WI38 (cell line): Measurements from ENCODE around the gene DRAM2.
"Not testable (repeated sequence)": the region's sequence is repeated elsewhere in the genome, so short reads cannot be mapped to it uniquely, and the experiment has no call there.

Source experiments
- H3K4me3 ChIP-seq: 2 replicates; pipeline ENCODE4 v1.5.1; 2011; ENCODE audit warnings: low read depth, mild to moderate bottlenecking, control low read depth, low read length
- TF ChIP-seq, protein P1 (sequence below): IDR thresholded peaks from 2 replicates; pipeline ENCODE4 v1.5.1; 2012; ENCODE audit warnings: low read depth, mild to moderate bottlenecking, control low read depth, low read length

The DRAM2 gene

DNA sequence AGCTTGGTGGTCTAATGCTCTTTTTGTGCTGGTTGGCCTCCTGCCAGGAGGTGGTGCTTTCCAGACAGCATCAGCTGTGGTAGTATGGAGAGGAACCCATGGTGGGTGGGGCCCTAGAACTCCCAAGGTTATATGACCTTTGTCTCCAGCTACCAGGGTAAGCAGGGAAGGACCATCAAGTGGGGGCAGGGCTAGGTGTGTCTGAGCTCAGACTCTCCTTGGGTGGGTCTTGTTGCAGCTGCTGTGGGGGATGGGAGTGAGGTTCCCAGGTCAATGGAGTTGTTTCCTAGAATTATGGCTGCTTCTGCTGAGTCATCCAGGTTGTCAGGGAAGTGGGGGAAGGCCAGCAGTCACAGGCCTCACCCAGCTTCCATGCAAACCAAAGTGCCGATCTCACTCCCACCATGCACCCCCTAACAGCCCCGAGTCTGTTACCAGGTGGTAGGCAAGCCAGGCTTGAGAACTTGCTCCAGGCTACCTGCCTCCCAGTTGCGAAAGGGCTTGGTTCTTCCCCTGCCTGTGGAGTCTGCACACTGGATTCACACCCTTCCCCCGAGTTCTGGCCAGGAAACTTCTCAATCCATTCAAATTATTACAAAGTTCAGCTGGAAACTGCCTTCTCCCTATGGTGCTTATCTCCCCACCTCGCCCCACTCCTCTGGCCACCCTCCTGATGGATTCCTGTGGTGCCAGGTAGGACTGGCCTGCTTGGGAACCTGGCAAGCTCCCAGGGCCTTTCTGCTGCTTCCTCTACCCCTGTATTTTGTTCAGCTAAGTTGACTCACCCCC, 37.8 kb downstream of the DRAM2 start:
- no peak overlapping the region for H3K4me3 ChIP-seq
- TF ChIP-seq, protein P1, sequence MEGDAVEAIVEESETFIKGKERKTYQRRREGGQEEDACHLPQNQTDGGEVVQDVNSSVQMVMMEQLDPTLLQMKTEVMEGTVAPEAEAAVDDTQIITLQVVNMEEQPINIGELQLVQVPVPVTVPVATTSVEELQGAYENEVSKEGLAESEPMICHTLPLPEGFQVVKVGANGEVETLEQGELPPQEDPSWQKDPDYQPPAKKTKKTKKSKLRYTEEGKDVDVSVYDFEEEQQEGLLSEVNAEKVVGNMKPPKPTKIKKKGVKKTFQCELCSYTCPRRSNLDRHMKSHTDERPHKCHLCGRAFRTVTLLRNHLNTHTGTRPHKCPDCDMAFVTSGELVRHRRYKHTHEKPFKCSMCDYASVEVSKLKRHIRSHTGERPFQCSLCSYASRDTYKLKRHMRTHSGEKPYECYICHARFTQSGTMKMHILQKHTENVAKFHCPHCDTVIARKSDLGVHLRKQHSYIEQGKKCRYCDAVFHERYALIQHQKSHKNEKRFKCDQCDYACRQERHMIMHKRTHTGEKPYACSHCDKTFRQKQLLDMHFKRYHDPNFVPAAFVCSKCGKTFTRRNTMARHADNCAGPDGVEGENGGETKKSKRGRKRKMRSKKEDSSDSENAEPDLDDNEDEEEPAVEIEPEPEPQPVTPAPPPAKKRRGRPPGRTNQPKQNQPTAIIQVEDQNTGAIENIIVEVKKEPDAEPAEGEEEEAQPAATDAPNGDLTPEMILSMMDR, result no peak

DNA sequence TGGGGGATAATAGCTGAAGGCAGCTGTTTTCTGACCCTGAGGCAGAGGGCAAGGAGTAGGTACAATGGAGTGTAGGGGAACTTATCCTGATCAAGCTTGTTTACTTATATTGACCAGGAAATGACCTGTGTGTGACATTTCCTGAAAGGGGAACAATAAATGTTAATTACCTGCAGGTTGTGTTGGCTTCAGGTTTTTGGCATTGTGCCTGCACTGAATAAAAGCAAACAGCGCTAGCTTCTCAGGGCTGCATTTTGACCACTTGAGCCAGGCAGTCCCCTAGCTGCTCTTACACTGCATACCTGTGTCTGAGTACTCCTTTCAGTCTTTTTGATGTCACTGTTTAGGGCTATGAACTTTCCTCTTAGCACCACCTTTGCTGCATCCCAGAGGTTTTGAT, 40.6 kb downstream of the DRAM2 start:
- no peak overlapping the region for H3K4me3 ChIP-seq
- TF ChIP-seq, protein P1, result no peak

DNA sequence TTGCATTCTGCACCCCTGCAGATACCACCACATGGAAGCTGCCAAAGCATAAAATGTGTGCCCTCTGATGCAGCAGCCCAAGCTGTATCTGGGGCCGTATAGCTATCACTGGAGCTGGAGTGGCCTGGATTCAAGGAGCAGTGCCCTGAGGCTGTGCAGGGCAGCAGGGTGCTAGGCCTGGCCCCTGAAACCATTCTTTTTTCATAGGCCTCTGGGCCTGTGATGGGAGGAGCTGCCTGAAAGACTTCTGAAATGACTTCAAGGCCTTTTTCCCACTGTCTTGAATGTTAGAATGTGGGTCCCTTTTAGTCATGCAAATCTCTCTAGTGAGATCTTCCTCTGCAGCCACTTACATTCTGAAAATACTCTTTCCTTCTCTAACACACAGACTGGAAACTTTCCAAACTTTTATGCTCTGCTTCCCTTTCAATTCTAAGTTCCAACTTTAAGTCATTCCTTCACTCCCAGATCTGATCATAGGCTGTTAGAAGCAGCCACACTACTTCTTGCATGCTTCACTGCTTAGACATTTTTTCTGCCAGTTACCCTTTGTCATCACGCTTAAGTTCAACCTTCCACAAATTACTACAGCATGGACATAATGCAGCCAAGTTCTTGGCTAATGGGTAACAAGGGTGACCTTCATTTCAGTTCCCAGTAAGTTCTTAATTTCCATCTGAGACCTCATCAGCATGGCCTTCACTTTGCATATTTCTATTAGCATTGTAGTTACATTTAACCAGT, 42.4 kb downstream of the DRAM2 start:
- TF ChIP-seq, protein P1, result no peak
- no peak overlapping the region for H3K4me3 ChIP-seq

DNA sequence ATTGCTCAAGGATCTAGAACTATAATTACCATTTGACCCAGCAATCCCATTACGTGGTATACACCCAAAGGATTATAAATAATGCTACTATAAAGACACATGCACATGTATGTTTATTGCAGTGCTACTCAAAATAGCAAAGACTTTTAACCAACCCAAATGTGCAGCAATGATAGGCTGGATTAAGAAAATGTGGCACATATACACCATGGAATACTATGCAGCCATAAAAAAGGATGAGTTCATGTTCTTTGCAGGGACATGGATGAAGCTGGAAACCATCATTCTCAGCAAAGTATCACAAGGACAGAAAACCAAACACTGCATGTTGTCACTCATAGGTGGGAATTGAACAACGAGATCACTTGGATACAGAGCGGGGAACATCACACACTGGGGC, 44.5 kb downstream of the DRAM2 start:
- not testable (repeated sequence) for H3K4me3 ChIP-seq

DNA sequence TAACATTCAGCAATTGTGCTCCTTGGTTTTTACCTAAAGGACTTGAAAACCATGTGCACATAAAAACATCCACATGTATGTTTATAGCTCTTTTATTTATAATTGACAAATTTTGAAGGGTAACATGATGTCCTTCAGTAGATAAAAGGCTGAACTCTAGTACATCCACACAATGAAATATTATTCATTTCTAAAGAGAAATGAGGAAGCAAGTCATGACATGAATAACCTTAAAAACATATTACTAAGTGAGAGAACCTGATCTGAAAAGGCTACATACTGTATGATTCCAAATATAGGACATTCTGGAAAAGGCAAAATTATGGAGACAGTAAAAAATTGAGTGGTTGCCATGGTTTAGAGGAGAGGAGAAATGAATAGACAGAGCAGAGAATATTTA, 50.3 kb downstream of the DRAM2 start:
- no peak overlapping the region for H3K4me3 ChIP-seq
- TF ChIP-seq, protein P1, result no peak

DNA sequence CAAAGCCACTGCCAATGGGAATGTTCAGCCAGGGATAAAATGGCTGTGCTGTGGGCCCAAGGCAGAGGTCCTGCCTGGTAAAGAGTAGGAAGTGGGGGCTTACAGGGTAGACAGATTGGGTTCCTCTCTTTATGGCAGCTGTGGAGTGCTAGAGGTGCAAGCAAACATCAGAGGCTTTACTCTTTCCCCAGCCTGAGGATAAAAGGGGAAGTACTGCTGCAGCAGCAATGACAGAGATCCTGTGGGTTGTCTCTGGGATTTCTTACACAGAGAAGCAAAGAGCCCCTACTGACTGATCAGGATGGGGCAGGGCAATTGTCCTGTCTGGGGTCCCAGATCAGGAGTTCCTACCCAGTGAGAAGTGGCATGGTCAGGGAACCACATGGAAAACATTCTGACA, 54.2 kb downstream of the DRAM2 start:
- TF ChIP-seq, protein P1, result no peak

GRCh38 chr1:111084999-111085398, 54.9 kb downstream of the DRAM2 start:
- TF ChIP-seq, protein P1, result no peak
- H3K4me3 ChIP-seq, result no peak overlapping the region

More for the DNA sequence above, 54.2 kb downstream of the DRAM2 start:
- H3K4me3 ChIP-seq, result no peak overlapping the region
